Prostate gland (tissue), 2 donors: Measurements from ENCODE around the gene STAB1.

Source experiments
- CTCF ChIP-seq, 4 experiments: fragments of 200-600 bp in 2 of 4; fragments of 450-650 bp in 2 of 4; sonication (generic) in 2 of 4; IDR thresholded peaks; 1 replicate in 3 of 4; 2 replicates in 1 of 4; pipeline ENCODE4 v1.5.1; 2016 to 2019; ENCODE audit warnings: antibody characterized with exemption in 4 of 4, mild to moderate bottlenecking in 2 of 4, moderate library complexity in 2 of 4
- POLR2A ChIP-seq: fragments of 450-650 bp; IDR thresholded peaks from one replicate; pipeline ENCODE4 v1.6.1; 2016; ENCODE audit warnings: antibody characterized with exemption, mild to moderate bottlenecking

GRCh38 chr3:52453496-52454249, 41.5 kb upstream of the STAB1 start, which contains the start of gene TNNC1:
- no peak for TF ChIP-seq POLR2A
- TF ChIP-seq CTCF (IDR thresholded peaks at IDR 0.05) = no peak
